ENCODE measurements around the gene ZNFX1.
"Not testable (repeated sequence)": the region's sequence is repeated elsewhere in the genome, so short reads cannot be mapped to it uniquely, and the experiment has no call there.

Gene ZNFX1

GRCh38 chr20:49199729-49200293 lies 78.0 kb downstream of the ZNFX1 start:
- DNase-seq, result no peak

GRCh38 chr20:49192944-49193518 lies 84.8 kb downstream of the ZNFX1 start:
- DNase-seq, result not testable (repeated sequence)
